HG03571 (cell line): ENCODE results near the gene MB.

Source experiments
- ATAC-seq: cut with Tn5 transposase; IDR thresholded peaks from one replicate; pipeline ENCODE4 v1.9.1; 2021; ENCODE audit not compliant: unreplicated experiment

Gene MB

DNA sequence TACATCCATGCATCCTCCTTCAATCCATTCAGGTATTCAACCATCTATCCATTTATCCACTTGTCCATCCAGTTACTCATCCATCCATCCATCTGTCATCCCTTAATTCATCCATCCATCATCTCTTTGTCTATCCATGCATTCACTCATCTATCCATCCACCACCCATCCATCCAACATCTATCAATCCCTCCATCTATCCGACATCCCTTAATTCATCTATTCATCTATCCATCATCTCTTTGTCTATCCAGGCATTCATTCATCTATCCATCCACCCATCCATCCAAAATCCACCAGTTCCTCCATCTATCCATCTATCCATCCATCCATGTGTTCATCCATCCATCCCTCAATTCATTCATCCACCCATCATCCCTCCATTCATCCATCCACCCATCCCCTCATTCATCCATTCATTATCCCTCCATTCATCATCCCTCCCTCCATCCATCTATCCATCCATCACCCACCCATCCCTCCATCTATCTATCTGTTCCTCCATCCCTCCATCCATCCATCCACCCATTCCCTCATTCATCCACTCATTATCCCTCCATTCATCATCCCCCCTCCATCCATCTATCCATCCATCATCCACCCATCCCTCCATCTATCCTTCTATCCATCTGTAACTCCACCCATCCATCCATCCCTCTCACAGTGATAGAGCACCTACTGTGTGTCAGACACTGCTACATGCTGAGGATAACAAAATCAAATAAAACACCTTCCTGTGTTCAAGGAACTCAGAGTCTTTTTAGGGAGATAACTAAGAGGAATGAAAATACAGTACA, 1.5 kb upstream of the MB start:
- no peak for ATAC-seq

DNA sequence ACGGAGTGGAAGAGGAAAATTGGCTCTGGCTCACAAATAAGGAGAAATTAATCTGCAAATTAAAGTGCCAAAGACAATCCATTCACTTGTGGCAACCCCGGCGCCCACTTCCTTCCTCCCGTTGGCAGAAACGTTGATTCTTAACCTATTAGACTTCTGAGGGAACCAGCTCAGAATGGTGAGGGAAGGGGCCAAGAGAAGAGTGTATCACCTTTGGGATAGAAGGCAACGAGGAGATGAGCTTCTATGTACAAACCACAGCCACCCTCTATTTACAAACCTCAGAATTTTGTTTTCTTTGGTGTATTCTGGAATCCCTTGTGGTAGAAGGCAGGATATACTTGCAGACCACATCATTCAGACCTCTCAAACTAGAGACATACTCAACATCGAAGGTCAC, 1.1 kb downstream of the MB start:
- ATAC-seq: no peak

DNA sequence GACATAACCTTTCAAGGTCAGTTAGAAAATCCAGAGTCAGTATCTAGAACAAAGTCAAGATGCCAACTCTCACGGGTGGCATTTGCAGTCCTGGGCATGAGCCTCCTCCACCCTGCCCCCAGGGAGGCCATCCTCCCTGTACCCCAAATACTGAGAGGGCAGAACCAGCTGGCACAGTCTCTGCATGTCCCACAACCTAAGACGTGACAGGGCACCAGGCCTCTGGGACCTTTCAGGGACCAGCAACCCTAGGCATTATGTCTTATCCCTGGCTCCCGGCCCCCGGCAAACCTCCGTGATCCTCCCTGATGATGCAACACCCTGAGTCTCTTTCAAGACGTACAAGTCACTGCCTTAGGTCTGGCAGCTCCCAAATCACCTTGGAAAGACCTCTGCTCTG, 2.0 kb downstream of the MB start:
- no peak for ATAC-seq

DNA sequence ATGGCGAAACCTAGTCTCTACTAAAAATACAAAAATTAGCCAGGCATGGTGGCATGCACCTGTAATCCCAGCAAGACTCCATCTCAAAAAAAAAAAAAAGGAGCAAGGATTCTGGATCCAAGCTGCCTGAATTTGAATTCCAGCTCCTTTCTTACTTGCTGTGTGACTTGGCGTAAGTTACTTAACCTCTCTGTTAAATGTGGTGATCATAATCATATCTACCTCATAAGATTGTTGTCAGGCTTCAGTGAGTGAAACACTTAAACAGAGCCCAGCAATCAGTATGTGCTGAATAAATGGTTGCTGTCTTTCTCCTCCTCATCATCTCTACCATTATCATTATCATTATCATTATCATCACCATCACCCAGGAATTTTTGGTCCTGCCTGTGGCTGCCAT, 2.7 kb downstream of the MB start:
- no peak for ATAC-seq

DNA sequence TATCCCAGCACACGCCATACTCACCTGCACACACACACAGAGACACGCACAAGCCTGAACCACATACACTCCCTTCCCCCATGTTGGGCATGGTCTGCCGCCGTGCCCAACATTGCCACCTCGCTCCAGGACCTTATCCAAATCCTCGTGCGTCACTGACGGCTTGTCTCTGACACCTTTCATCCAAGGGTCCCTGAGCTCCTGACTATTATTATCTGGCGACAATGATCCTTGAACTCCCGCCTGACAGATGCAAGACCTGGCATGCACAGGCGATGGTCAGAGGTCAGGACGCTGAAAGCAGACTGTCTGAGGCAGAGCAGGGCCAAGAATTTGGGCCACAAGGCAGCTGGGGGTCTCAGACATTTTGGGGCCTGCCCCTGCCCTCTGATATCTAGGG, 4.2 kb downstream of the MB start:
- no peak for ATAC-seq

DNA sequence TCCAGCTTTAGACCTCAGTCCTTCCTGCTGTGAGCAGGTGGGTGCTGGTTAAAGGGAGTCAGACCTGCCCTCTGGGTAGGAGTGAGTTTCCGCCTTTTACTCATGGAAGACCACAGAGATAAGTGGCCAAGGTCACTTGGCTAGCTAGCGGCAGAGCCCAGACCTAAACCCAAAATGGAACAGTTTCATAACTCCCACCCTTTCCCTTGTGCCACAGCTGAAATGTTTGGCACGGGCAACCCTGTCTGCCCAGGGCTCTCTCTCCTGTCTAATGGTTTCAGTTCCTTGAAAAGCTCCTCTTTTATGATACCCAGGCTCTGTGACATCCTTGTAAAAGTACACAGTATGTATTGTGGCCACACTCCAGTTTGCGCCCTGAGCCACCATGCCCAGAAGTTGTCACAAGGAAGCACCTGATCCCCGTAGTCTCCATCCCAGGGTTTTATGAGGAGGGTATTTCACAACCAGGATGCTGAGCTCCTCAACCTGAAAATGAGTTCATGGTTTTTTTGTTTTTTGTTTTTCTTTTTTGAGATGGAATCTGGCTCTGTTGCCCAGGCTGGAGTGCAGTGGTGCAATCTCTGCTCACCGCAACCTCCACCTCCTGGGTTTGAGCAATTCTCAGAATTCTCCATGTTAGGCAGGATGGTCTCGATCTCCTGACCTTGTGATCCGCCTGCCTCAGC, 5.1 kb downstream of the MB start:
- no peak for ATAC-seq

DNA sequence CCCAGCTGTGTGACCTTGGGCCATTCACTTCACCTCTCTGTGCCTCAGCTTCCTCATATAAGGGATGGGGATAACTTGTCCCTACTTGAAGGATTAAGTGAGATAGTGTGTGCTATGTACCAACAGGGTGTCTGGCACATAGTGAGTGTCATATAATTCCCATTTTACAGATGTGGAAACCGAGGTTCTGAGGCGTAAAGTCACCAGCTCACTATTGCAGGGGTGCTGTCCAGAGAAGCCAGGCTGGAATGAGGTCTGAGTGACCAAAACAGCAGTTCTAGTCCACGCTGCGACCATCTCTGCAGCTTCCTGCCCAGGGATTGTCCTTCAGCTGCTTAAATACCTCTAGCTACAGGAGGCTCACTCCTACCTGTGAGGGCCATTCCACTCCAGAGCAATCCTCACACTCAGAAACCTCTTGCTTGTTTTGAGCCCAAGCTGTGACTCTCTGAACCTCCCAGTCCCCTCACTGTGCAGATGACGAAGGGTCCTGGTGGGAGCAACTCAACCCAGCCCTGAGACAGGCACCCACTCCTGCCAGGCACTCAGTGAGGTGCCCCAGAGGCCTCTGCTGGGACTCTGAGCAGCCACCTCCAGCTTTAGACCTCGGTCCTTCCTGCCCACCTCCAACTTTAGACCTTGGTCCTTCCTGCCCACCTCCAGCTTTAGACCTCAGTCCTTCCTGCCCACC, 5.8 kb downstream of the MB start:
- no peak for ATAC-seq

DNA sequence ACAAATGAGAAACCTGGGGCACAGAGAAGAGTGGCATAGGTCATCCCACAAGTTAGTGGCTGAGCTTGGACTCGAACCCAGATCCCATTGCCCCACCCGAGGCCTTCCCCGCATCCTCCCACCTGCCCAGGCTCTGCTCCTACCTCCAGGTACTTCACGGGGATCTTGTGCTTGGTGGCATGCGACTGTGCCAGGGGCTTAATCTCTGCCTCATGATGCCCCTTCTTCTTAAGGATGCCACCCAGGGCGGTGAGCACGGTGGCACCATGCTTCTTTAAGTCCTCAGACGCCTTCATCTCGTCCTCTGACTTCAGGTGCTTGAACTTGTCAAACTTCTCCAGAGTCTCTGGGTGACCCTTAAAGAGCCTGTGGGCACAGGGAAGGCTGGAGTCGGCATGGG, 6.4 kb downstream of the MB start:
- ATAC-seq: no peak

DNA sequence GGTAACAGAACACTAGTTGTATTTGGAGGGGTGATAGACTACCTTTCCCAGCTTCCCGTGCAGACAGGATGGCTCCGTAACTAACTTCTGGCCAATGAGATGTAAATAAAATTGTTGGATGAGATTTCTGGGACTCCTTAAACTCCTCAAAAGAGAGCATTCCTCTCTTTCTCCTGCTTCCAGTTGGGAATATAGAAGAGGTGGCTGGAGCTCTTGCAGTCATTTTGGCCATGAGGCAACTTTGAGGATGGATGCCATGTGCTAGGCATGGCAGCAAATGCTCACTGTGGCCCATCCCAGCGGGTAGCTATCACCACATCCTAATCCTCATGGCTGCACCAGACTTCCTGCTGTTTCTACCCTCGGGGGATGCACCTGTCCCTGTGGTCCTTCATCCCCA, 7.4 kb downstream of the MB start:
- ATAC-seq: no peak

DNA sequence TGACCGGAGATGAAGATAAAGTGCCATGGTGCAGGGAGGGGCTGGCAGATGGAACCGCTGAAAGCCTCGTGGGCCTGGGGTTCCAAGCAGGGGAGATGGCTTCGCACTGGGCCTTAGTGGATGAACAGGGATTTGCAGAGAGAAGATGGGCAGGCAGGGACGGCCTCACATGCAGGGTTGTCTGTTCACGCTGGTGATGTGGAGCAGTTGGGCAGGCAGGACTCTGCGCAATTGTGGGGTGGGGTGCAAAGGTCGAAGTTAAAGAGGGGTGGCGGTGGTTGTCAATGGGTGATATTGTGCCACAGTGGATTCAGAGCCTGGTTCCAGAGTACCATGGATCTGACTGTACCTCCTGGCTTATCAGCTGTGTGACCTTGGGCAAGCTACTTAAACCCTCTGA, 7.9 kb downstream of the MB start:
- no peak for ATAC-seq

DNA sequence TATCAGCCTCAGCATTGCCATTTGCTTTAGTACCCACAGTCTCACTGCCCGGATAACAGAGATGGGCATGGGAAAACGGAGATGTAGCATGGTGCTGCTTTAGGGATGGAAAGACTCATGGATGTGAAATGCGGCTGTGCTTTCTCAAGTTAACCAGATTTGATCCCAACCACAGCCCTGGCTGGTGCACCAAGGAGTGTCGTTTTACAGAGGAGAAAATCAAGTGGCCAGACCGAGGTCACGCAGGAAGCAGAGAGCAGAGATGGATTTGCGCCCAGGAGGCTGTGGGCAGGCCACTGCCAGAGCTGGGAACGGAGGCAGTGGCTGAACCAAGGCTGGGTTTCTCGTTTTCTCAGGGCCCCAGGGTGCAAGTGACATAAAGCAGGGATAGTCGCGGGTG, 9.0 kb downstream of the MB start:
- ATAC-seq: no peak

DNA sequence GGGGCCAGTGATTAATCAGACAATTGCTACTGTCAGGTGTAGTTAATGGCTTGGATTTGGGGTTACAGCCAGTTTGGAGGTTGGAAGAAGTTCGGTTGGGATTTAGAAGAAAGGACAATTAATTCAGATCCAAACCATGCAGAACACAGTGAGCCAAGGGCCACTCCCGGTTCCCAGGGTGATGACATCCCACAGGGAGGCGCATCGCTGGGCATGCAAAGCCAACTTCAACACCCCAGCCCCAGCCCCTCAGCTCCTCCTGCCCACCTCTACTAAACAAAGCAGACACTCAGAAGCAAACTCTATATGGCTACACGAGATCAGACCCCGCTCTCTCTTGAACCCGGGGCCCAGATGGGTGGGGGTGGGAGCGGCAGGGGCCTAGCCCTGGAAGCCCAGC, 10.2 kb downstream of the MB start:
- ATAC-seq: no peak

DNA sequence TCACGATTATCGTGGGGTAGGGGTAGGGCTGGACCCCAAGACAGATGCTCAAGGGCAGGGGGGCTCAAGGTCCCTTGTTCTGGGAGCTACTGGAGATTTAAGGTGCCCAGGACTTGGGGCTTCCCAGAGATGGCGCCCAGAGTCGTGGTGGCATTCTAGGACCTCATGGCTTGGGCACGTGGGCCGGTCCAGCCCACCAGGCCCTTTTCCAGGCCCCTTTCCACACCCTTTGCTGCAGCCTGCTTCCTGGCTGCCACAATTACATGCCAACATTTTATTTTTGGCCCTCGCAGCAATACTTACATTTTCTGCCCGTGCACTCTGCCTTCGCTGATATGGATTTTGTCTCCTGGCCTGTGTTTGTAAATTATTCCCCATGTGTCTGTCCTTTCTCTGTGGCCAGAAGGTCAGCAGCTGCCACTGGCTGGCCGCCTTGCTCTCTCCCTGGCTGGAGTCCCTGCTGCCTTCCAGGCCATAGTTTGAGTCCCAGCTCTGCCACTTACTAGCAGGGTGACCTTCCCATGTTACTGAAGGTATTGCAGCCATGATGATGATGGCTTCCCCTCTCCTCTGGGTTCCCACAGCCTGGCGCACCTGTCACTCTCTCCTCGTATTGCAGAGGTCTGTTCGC, 11.2 kb downstream of the MB start:
- no peak for ATAC-seq

DNA sequence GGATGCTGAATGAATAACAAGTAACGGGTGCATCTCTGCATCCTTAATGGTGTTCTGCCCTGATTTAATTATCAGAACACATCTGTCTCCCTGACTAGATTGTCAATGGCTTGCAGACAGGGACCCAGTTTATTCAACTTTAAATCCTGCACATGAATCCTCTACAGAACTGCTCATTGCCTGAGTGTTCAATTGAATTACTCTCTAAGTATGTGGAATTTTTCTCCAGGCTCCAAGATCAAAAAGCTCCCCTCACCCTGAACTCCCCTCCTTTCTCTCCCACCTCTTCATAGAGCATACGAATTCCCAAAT, 11.8 kb downstream of the MB start:
- no peak for ATAC-seq

DNA sequence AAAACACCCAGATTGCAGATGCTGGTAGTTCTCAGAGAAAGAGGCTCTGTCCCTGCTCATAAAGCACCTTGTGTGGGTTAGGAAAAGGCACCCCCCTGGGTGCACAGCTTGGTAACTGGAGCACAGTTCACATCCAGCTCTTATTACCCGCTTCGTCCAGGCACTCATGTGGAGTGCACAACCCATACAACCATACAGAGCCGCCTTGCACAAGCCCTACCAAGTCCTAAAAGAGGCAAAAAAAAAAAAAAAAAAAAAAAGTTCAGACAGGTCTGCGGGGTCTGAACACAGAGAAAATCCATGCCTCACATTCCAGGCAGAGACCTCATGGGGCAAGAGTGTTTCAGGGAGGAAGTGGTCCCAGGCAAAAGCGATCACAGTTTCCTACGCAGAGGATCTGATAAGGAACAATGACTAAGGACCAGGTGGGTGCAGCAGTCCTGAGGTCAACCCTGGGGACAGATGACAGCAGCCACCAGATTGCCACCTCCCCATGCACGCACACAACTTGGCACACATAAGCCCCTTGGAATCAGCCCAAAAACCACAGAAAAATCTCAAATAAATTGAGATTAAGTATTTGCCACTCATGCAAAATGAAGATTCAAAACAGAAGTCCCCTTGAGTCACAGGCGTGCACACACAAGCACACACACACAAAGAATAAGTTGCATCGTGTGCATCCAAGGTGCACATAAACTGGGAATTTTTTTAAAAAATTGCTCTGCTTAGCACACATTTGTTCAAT, 12.3 kb downstream of the MB start:
- no peak for ATAC-seq

DNA sequence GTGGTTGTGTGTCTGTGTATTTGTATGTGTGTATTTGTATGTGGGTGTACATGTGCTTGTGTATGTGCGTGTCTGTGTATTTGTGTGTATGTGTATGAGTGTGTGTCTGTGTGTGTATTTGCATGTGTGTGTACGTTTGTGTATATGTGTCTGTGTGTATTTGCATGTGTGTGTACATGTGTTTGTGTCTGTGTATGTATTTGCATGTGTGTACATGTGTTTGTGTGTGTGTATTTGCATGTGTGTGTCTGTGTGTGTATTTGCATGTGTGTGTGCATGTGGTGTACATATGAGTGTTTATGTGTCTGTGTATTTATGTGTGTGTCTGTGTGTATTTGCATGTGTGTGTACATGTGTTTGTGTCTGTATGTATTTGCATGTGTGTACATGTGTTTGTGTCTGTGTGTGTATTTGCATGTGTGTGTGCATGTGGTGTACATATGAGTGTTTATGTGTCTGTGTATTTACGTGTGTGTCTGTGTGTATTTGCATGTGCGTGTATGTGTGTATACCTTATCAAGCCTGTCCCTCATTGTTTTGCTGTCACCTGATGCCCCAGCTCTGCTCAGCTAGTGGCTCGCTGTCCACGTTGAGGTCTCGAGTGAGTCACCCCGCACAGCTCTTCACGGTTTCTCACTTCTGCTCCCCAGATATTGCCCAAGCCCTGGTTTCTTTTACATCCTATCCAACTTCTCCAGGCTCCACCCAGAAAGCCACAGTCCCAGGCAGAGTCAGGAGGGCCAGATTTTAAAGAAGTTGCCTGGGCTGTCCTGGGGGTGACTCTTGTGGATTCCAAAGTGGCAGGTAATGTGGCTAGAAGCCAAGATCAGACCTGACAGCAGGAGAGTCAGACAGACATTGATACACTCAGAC, 15.2 kb downstream of the MB start:
- ATAC-seq: no peak

DNA sequence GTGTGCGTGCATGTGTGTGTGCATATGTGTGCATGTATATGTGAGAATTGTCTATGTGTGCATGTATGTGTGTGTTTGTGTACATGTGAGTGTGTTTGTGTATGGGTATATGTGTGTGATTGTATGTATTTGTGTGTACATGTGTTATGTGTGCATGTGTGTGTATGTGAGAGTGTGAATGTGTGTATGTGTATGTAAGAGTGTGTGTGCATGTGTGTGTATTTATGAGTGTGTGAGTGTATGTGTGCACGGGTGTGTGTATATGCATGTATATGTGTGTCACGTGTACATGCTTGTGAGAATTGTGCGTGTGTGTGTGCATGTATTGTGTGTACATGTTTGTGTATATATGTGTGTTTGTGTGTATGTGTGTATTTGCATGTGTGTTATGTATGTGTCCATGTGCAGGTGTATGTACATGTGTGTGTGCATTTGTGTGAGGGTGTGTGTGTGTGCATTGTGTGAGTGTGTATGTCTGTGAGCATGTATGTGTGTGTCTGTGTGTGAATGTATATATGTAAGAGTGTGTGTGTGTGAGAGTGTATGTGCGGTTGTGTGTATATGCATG, 16.0 kb downstream of the MB start:
- no peak for ATAC-seq

DNA sequence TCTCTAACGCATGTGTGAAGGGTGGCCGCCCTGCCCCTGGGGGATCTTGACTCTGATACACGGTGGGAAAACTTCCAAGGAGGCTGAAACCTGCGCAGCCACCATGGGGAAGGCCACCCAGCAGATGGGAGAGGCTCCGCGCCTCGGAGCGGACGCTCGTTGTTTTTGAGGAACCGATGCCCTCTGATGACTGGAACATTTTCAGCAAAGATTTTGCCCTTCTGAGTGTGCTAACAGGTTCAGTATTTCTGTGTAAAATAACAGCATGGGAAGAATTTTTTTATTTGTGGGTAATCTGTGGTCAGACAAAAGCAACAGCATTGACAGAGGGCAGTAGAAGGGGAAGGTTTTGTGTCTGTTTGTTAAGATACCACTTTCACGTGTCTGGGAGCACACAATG, 16.7 kb downstream of the MB start:
- ATAC-seq: no peak

DNA sequence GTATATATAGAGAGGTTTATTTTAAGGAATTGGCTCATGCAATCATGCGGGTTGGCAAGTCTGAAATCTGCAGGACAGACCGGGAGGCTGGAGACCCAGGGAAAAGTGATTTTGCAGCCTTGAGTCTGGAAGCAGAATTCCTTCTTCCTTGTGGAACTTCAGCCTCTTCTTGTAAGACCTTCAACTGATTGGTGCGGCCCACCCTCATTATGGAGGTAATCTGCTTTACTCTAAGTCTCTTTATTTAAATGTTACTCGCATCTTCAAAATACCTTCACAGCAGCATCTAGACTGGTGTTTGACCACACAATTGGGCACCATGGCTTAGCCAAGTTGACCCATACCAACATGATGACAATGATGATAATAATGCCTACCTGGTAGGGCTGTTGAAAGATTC, 17.8 kb downstream of the MB start:
- no peak for ATAC-seq

DNA sequence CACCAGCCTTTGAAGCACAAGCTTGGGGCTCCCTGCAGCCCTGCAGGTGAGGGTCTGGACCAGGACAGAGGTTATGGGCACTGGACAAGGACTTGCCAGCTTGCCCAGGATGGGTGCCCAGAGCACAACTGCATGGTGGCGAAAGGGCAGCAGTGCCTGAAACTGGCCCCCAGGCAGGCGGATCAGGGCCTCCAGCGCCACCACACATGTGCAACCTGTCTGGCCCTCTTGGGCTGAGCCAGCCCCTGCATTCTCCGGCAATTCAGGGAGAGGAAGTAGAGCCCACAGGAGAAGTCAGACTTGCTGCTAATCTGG, 18.8 kb downstream of the MB start:
- no peak for ATAC-seq
